Measurements from ENCODE around the gene NT5C. TPM values are rescaled to one million over a fixed set of nuclear protein-coding genes. Genes with fewer than 3 reads are reported as not detected.

The NT5C gene
- total RNA-seq, 1 experiment from 2014 or later = 115 TPM

Other genes starting within 250 kb of the NT5C start
- not detected for gene FADS6, start 238.1 kb downstream of the NT5C start, total RNA-seq (2021; ENCODE audit: unreplicated experiment)
- 3.1 TPM for gene USH1G, start 208.5 kb downstream of the NT5C start, total RNA-seq (2021; ENCODE audit: unreplicated experiment)
- gene OTOP2, start 207.5 kb downstream of the NT5C start, total RNA-seq (2021; ENCODE audit: unreplicated experiment) = not detected
- gene OTOP3, start 195.8 kb downstream of the NT5C start, total RNA-seq (2021; ENCODE audit: unreplicated experiment) = not detected
- 43.8 TPM for gene HID1, start 159.0 kb downstream of the NT5C start, total RNA-seq (2021; ENCODE audit: unreplicated experiment)
- gene CDR2L, start 144.1 kb downstream of the NT5C start, total RNA-seq (2021; ENCODE audit: unreplicated experiment) = 26.5 TPM
- 80.5 TPM for gene MRPL58, start 119.1 kb downstream of the NT5C start, total RNA-seq (2021; ENCODE audit: unreplicated experiment)
- gene ATP5PD, start 84.8 kb downstream of the NT5C start, total RNA-seq (2021; ENCODE audit: unreplicated experiment) = 407 TPM
- 23.3 TPM for gene KCTD2, start 84.5 kb downstream of the NT5C start, total RNA-seq (2021; ENCODE audit: unreplicated experiment)
- gene SLC16A5, start 43.8 kb downstream of the NT5C start, total RNA-seq (2021; ENCODE audit: unreplicated experiment) = 79.3 TPM
- 43.2 TPM for gene ARMC7, start 21.8 kb downstream of the NT5C start, total RNA-seq (2021; ENCODE audit: unreplicated experiment)
- gene JPT1, start 22.8 kb upstream of the NT5C start, total RNA-seq (2021; ENCODE audit: unreplicated experiment) = 575 TPM
- gene SUMO2, start 51.2 kb upstream of the NT5C start, total RNA-seq (2021; ENCODE audit: unreplicated experiment) = 859 TPM
- gene NUP85, start 73.9 kb upstream of the NT5C start, total RNA-seq (2021; ENCODE audit: unreplicated experiment) = 164 TPM
- gene GGA3, start 129.9 kb upstream of the NT5C start, total RNA-seq (2021; ENCODE audit: unreplicated experiment) = 58.3 TPM
- gene MRPS7, start 130.1 kb upstream of the NT5C start, total RNA-seq (2021; ENCODE audit: unreplicated experiment) = 104 TPM
- 35.2 TPM for gene MIF4GD, start 139.5 kb upstream of the NT5C start, total RNA-seq (2021; ENCODE audit: unreplicated experiment)
- gene SLC25A19, start 157.7 kb upstream of the NT5C start, total RNA-seq (2021; ENCODE audit: unreplicated experiment) = 38.7 TPM

Data from HCT116 (cell line).